ENCODE results near the gene SCMH1.

DNA sequence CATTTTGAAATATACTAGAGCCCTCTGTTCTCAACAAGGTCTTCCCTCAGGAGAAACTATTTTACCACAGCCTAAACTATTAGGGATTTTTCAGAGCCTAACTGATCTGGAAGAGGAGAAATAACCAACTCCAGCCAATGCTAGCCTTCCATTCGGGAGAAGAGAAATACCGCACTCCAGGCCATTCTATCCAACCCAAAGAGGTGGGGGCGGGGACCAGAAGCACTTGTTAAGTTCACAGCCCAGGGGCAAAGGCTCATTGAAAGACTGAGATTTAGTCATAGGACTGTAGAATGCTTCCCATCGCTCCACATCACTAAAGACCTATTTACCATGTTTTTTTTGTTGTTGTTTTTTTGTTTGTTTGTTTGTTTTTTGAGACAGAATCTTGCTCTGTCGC lies 185.2 kb downstream of the SCMH1 start:
- TF ChIP-seq, protein P1, sequence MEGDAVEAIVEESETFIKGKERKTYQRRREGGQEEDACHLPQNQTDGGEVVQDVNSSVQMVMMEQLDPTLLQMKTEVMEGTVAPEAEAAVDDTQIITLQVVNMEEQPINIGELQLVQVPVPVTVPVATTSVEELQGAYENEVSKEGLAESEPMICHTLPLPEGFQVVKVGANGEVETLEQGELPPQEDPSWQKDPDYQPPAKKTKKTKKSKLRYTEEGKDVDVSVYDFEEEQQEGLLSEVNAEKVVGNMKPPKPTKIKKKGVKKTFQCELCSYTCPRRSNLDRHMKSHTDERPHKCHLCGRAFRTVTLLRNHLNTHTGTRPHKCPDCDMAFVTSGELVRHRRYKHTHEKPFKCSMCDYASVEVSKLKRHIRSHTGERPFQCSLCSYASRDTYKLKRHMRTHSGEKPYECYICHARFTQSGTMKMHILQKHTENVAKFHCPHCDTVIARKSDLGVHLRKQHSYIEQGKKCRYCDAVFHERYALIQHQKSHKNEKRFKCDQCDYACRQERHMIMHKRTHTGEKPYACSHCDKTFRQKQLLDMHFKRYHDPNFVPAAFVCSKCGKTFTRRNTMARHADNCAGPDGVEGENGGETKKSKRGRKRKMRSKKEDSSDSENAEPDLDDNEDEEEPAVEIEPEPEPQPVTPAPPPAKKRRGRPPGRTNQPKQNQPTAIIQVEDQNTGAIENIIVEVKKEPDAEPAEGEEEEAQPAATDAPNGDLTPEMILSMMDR (IDR thresholded peaks at IDR 0.05): no peak
- no peak for TF ChIP-seq ZBTB21 (CRISPR knock-in tag; IDR thresholded peaks at IDR 0.05; ENCODE audit: borderline replicate concordance)
- TF ChIP-seq, protein P2, sequence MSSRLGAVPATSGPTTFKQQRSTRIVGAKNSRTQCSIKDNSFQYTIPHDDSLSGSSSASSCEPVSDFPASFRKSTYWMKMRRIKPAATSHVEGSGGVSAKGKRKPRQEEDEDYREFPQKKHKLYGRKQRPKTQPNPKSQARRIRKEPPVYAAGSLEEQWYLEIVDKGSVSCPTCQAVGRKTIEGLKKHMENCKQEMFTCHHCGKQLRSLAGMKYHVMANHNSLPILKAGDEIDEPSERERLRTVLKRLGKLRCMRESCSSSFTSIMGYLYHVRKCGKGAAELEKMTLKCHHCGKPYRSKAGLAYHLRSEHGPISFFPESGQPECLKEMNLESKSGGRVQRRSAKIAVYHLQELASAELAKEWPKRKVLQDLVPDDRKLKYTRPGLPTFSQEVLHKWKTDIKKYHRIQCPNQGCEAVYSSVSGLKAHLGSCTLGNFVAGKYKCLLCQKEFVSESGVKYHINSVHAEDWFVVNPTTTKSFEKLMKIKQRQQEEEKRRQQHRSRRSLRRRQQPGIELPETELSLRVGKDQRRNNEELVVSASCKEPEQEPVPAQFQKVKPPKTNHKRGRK (CRISPR knock-in tag; IDR thresholded peaks at IDR 0.05; ENCODE audit: borderline replicate concordance): no peak
- no peak for TF ChIP-seq MAX (CRISPR knock-in tag; IDR thresholded peaks at IDR 0.05)
- TF ChIP-seq CREB1 (CRISPR knock-in tag; IDR thresholded peaks at IDR 0.05): no peak
